ENCODE data around the gene PRDM16.

DNA sequence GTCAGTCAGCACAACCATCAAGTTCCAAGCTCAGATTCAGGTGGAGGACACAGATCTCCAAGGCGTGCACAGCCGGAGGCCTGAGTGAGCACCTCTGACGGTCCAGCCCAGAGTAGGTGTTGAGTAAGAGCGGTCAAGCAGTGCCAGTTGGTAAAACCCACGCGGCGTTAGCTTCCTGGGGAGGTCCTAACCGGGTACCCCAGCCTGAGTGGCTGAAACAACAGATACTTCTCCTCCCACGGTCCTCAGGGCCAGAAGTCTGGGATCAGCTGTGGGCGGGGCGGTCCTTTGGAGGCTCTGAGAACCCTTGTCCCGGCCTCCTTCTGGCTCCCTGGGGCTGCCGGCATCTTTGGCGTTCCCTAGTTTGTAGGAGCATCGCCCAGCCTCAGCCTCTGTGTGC, 94.4 kb downstream of the PRDM16 start:
- TF ChIP-seq, protein P1, sequence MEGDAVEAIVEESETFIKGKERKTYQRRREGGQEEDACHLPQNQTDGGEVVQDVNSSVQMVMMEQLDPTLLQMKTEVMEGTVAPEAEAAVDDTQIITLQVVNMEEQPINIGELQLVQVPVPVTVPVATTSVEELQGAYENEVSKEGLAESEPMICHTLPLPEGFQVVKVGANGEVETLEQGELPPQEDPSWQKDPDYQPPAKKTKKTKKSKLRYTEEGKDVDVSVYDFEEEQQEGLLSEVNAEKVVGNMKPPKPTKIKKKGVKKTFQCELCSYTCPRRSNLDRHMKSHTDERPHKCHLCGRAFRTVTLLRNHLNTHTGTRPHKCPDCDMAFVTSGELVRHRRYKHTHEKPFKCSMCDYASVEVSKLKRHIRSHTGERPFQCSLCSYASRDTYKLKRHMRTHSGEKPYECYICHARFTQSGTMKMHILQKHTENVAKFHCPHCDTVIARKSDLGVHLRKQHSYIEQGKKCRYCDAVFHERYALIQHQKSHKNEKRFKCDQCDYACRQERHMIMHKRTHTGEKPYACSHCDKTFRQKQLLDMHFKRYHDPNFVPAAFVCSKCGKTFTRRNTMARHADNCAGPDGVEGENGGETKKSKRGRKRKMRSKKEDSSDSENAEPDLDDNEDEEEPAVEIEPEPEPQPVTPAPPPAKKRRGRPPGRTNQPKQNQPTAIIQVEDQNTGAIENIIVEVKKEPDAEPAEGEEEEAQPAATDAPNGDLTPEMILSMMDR (IDR thresholded peaks at IDR 0.05; ENCODE audit: low read depth, low read length, missing input control) = no peak
- TF ChIP-seq ATF3 (IDR thresholded peaks at IDR 0.05) (no peak), SP1 (IDR thresholded peaks at IDR 0.05) (no peak), EGR1 (IDR thresholded peaks at IDR 0.05; ENCODE audit: low read depth in 2 of 2) (no peak), RXRA (IDR thresholded peaks at IDR 0.05) (no peak), MAX (IDR thresholded peaks at IDR 0.05) (no peak), GABPA (IDR thresholded peaks at IDR 0.05 in 1 of 2, conservative IDR thresholded peaks at IDR 0.05 in 1 of 2) (no peak), RAD21 (IDR thresholded peaks at IDR 0.05) (no peak)
